MV-4-11 (cell line): ENCODE data around the gene QRSL1.

ENCODE experiments used
- DNase-seq: peaks from one replicate; lab custom pipeline; 2025; lab: John Stamatoyannopoulos, UW

Gene QRSL1, protein sequence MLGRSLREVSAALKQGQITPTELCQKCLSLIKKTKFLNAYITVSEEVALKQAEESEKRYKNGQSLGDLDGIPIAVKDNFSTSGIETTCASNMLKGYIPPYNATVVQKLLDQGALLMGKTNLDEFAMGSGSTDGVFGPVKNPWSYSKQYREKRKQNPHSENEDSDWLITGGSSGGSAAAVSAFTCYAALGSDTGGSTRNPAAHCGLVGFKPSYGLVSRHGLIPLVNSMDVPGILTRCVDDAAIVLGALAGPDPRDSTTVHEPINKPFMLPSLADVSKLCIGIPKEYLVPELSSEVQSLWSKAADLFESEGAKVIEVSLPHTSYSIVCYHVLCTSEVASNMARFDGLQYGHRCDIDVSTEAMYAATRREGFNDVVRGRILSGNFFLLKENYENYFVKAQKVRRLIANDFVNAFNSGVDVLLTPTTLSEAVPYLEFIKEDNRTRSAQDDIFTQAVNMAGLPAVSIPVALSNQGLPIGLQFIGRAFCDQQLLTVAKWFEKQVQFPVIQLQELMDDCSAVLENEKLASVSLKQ

DNA sequence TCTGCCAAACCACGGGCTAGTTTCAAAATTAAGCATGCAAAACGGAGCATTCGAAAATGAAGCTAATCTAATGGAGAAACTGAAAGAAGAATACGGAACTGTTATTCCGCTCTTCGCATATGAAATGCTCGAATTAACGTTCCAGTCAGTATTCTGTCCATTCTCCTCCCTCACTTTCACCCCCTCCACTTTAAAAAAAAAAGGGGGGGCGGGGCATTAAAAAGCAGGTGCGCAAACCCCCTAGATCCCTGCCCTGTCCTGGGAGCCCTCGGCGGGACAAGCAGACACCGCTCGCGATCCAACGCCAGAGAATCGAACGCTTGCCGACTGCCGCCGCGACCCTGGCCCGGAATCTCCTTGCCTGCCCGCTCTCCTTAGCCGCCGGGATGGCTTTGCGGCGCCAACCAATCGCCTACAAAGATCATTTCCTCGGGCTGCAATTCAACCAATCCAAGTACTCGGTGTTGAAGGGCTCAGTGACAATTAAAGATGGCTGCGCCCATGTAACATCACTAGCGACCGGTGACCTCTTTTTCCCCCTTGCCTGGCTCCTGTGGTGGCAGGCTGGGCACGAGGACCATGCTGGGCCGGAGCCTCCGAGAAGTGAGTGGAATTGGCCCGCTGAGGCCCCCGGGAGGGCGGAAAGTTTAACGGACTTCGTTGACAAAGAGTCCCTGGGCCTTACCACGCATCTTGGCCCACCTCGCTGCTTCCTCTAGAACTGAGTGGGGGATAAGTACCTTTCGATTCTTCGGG lies at the start of gene QRSL1, which contains the start of gene RTN4IP1:
QRSL1 (plus strand) TSS at position 476 of the 756 bp plus-strand sequence; CDS start at position 580, 104 bp downstream.
RTN4IP1 (minus strand) TSS at position 396 of the 756 bp plus-strand sequence. CDS start 477 bp downstream, outside the sequence.
- DNase-seq: peak; percentile 91

DNA sequence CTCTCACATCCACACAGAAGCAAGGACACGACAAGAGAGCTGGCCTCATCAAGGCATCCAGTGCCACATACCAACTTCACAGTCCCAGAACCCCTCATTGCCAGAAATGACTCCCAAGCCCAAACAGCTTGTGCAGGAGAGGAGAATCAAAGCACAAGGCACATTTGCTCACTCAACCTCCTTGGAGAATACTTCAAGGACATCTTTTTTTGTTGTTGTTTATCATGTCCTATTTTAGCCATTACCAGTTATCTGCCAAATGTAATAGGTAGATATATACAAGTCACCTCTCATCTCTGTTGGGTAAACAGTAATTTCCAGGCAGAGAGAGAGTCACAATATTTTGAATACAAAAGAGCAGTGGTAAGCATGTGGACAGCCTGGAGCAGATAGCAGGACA lies 47.9 kb upstream of the QRSL1 start:
- DNase-seq: no peak

DNA sequence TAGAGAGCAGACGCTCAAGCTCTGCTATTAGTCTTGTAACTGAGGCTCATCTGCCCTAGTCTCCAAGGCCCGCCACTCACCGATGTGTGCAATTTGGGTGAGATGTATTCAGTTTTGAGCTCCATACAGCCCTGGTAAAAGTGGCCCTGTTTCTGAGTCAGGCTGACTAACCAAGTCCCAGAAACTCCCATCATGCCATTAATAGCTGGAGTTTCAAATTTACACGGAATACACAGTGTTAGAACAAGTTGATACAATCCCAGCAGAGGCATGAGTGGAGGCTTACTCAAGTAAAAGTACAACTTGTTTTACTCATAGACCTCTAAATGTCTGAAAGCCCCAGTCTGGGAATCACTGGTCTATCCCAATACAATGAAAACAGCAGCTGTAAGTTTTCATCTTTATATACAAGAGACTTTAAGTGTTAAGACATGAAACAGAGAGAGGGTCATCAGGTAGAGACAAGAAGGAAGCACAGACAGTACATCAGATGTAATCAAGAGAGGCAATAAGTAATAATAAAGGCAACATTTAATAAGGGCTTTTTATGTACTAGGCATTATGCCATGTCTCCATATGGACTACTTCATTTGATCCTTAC lies 42.5 kb upstream of the QRSL1 start:
- DNase-seq: no peak

DNA sequence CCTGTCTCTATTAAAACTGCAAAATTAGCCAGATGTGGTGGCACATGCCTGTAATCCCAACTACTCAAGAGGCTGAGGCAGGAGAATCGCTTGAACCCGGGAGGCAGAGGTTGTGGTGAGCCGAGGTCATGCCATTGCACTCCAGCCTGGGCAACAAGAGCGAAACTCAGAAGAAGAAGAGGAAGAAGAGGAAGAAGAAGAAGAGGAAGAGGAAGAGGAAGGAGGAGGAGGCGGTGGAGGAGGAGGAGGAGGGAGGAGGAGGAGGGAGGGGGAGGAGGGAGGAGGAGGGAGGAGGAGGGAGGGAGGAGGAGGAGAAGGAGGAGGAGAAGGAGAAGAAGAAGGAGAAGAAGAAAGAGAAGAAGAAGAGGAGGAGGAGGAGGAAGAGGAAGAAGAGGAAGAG lies 40.4 kb upstream of the QRSL1 start:
- peak; percentile 27 for DNase-seq

DNA sequence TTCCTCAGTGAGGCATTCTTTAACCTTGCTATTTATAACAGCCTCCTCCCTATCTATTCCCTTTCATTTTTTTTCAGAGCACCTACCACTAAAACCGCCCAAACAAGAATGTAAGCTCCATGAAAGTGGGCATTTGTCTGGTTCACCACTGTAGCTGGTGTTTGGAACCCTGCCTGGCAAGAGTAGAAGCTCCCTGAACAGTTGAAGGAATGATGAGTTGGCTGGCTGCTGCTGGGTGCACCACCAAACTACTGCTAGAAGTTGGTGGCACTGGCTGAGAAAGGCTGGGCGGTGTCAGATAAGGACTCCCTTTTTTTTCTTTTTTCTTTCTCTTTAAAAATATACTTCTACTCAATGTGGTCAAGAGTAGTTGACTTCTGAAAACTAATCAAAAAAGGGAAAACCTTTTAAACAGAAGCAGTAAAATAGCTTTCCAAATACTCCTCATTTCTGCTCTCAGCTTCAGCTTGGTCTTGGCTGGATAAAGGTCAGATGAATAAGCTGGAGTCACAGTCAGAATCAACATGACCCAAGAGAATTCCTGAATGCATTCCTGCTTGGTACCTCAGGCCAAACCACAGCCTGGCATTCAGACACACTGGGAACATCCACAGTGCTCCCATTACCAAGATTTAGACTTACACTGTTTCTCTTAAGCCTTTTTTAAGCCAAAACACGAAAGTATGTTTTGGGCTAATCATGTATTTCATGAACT lies 38.1 kb upstream of the QRSL1 start:
- no peak for DNase-seq

DNA sequence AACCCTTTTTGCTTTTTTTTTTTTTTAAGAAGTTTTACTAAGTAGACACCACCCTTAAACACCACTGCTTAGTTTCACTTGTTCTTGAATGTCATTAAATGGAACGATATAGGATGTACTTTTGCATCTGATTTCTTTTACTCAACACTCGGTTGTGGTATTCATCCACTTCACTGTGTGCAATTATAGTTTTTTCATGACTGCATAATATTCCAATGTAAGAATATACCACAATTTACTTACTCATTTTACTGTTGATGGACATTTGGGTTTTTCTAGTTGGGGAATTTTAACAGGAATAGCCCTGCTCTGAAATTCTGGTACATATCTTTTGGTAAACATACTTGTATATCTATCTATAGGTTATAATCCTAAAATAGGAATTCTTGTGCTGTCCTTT lies 29.9 kb upstream of the QRSL1 start:
- DNase-seq: no peak

DNA sequence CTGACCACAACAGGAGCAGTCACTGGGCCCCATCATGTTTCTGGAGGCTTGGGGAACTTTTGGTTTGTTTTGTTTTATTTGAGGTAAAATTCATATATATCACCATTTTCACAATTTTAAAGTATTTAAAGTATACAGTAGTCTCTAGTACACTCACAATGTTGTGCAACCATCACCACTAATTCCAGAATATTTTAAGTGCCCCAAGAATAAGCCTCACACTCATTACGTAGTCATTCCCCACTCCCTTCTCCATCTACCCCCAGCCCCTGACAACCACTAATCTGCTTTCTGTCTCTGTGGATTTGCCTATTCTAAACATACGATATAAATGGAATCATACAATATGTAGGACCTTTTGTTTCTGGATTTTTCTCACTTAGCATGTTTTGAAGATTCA lies 29.0 kb upstream of the QRSL1 start:
- DNase-seq: no peak

DNA sequence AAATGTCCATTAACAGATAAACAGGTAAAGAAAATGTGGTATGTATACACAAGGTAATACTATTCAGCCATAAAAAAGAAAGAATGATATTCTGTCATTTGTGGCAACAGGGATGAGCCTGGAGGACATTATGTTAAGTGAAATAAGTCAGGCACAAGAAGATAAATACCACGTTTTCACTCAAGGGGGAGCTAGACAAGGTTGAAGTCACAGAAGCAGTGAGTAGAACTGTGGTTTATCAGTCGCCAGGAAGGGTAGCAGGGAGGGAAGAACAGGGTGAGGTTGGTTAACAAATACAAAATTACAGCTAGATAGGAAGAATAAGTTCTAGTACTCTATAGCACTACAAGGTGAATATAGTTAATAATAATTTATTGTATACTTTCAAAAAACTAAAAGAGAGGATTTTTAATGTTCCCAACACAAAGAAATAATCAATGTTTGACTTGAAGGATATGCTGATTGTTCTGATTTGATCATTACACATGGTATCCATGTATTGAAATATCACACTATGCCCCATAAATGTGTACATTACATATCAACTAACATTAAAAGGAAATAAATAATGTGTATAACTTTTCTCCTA lies 21.2 kb upstream of the QRSL1 start:
- peak; percentile 70 for DNase-seq

DNA sequence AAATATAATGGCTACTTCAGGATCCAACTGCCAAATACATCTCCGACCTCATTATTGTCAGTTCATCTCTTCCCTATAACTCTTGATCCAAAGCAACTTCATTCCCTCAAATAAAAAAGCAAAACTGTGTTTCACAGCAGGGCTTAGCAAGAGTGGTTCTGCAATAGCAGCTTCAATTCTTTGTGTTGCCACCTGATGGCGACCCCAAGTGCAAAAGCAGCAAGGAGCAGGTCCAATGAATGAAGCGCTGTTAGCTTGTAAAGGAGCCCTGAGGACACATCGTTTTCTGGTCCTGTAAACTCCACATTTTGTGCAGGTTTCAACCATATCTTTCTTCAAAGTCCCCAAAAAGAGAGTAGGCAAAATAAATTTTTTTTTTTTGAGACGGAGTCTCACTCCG lies 19.7 kb upstream of the QRSL1 start:
- no peak for DNase-seq

DNA sequence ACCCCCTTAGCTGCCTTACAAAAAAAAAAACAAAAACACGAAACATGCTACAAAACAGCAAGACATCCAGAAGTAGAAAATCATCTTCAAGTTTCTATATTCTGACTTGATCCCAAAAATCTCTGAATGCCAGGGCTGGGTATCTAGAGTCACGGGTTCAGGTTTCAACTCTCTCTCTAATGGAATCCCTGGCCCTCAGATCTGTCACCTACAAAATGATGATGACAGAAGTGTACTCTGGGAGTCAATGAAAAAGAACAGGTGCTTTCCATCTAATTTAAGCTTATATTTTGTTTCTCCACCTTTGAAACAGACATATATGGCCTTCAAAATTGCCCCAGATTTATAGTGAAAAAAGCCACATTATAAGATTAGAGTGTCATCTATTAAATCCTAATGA lies 18.3 kb upstream of the QRSL1 start:
- DNase-seq: no peak

DNA sequence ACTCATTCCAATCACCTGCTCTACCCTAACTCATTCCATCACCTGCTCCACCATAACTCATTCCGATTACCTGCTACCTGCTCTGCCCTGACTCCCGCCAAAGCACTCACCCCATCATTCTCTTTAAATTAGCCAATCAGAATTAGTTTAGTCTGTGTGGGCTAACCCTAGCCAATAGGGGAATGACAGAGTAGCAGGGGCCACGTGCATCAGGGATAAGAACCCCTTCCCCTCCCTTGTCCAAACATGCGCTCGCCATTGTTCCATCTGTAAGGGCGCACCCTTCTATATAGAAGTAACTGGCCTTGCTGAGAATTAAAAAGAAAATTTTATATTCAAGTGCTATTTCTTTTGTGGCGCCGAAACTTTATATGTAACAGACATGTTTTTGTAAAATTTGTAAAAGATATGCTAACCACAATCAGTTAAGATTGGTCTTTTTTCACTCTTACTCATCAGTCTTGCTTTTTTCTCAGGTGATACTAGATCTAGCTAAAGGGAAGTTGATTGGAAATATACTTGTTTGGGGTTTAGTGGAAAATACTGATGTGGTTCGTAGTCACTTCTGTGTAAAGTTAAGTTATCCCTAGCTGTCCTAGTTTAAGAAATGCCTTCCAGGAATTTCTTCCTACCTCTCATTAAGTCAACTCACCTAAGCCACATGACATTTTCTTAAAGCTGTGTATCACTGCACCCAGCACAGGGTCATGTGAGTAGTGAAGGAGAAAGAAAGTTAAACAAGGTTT lies 16.5 kb upstream of the QRSL1 start:
- DNase-seq: no peak

DNA sequence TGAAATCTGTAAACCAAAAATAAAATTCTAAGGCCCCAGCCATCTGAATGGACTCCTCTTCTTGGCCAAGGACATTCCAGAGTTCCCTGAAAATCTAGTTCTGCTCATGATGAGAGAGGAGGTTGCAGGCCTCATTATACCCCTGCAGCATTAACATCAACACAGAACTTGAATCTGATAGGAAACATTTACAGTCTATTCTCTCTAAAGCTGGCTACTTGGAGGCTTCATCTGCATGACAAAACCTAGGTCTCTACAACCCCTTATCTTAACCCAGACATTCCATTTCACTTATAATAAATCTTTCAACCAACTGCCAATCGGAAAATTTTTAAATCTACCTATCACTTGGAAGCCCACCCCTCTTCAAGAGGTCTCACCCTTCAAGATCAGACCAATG lies 15.8 kb upstream of the QRSL1 start:
- DNase-seq: no peak

DNA sequence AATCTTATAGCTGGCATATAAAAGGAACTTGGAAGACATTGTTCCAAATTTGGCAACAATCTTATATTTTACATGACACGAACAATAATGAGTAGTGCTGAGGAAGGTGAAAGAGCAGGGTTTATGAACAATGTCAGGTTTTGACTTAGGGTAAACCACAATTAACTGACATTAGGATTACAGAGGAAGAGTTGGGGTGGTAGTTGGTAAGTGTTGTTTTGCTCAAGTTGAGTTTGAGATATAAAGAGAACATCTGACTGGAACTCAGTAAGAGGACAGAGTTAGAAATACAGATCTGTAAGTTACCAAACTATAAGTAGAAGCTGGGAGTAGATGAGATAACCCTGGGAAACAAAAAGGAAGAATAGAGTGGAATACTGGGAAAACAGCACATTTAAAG lies 15.2 kb upstream of the QRSL1 start:
- no peak for DNase-seq

DNA sequence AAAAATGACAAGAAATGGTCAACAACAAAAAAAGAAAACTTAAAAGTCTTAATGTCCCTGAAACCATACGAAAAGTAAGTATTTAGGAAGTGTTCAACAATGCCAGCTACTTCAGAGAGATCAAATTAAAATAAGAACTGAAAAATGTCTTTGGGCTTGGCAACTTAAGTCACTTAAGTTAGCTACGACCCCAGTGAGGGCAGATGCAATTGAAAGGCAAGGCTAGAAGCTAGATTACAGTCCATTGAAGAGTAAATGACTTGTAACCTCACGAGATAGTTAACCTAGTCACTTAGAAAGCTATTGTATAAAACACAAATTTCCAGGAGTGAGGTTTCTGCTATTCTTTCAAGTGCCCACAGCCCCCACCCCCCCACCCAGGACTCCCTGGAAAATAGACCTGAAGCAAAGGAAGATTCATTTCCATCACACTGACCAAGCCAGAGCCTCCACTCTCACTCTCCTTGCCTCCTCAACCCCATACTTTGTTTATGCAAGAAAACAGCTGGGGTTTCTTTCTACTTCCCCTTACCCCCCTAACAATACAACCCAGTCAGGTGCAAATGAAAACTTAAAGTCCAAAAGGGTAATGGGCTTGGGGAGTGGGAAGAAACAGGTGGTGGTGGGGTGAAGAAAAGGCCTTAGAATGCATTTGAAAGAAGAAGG lies 14.7 kb upstream of the QRSL1 start:
- DNase-seq: no peak

DNA sequence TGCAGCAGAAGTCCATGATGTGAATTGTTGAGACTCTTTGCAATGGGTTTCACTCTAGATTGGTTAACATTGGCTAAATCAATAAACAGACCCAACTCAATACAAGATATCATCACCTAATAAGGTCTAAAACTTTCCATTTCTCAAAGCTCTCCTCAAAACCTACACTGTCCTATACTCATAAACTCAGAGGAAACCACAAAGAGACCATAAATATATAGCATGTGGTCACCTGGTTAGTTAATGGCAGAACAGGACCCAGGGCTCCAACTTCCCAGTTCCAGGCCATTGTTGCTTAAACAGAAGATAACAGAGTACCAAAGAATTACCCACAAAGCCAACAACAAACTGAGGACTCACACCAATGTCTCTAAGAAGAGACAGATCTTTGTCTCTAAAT lies 12.1 kb upstream of the QRSL1 start:
- peak; percentile 27 for DNase-seq

DNA sequence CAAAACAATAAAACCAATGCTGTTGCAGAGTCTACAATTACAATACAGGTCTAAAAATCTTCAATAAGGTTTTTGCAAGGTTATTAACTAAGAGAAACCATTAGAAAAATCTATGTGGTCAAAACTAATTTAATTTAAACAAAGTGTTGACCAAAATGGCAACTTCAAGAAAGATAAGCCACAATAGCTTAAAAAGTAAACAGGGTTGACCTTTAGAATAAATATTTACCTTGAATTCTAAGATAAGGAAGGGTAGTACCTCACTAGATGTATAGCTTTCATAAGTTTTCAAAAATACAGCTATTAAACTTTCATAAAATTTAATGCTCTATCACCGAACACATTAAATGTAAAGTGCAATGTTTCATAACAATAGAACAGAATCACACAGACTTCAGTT lies 11.5 kb upstream of the QRSL1 start:
- DNase-seq: no peak

DNA sequence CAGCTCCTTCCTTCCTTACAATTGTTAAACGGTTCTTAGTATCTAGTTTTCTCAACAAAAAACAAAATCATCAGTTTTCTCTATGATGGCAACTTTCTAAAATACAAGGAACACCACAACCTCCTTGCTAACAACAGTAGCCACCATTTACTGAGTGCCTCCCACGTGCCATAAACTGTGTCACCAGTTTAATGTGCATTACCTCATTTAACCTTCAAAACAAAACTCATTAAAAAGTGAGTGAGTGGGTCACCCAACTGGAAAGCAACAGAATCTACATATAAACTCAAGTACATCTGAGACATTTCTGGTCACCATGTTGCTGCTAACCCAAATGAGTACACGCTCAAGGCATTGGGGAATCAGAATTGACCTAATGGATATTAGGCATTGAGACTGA lies 11.1 kb upstream of the QRSL1 start:
- no peak for DNase-seq

DNA sequence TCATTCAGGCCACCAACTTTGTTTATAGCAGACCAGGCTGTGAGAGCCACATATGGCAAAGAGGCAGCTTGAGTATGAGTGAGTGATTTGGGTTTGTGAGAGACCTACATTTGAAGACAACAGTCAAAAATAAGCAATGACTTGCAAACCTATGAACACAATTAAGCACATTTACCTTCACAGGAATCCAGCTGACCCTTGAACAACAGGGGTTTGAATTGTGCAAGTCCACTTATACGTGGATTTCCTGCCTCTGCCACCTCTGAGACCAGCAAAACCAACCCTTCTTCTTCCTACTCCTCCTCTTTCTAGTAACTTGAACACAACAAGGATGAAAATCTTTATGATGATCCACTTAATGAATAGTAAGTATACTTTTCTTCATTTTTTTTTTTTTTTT lies 10.2 kb upstream of the QRSL1 start:
- DNase-seq: no peak

DNA sequence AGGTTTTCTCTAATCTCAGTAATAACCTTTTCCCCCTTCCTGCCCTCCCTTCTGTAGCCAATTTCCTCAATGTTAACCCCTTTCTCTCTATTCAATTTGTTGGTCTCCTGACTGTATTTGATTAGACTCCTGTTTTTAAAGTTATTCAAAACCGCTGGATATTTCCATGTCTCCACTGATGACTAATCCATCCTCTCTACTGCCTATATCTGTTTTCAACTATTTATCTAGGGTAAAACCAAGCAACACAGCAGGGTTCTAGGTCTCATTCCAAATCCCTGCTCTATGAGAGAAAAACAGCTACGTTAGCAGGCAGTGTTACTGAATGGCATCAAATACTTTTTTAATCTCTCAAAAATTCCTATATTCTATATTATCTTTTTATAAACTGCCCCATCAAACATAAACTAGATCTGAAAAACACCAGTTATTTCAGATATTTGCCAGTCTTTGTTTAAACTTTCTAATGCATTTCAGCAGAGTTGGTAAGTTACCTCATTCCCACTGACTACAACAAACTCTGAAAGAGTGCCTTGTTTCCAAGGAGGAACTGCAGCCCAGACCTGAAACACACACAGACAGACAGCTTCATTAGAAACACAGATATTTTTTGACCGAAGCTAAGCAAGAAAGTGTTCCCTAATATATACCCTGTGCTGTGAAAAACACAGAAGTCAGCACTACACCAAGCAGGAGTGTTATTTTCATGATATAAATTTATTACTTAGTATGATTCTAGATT lies 8.3 kb upstream of the QRSL1 start:
- DNase-seq: no peak

DNA sequence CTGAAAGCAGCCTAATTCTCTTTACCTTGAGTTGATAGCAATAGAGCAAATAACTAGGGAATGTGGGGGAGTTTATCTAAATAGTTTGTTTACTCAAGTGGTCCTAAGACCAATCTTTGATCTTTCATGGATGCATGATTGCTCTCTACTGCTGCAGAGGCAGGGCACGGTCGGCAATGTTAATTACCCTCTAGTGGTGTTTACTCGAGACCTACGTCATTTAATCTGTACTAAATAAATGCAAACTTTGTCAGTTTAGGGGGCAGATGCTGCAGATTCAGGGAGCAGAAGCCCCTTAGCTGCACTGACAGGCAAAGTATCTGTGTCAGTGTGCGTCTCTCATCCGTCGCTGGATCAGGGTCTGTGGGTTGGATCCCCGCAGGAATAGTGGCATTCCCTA lies 7.0 kb upstream of the QRSL1 start:
- DNase-seq: no peak
